ENCODE measurements around the gene TBC1D14.
A peak's percentile ranks its signal among the peaks of the same experiment; 100 is the strongest.
"Not testable (repeated sequence)": the region's sequence is repeated elsewhere in the genome, so short reads cannot be mapped to it uniquely, and the experiment has no call there.

The TBC1D14 gene

GRCh38 chr4:6956087-6956433 is 46.4 kb downstream of the TBC1D14 start:
- no peak for DNase-seq

- DNase-seq: no peak
Observed at GRCh38 chr4:6956434-6957147, 47.0 kb downstream of the TBC1D14 start.

GRCh38 chr4:6957148-6957520 is 47.5 kb downstream of the TBC1D14 start:
- no peak for DNase-seq

GRCh38 chr4:6957994-6958393 is 48.4 kb downstream of the TBC1D14 start:
- no peak for DNase-seq

- DNase-seq: no peak
Observed at GRCh38 chr4:6959261-6959660, 49.6 kb downstream of the TBC1D14 start.

GRCh38 chr4:6960154-6960553 is 50.5 kb downstream of the TBC1D14 start:
- no peak for DNase-seq

- DNase-seq: no peak
Observed at GRCh38 chr4:6960628-6961412, 51.2 kb downstream of the TBC1D14 start.

GRCh38 chr4:6961496-6962210 is 52.0 kb downstream of the TBC1D14 start:
- no peak for DNase-seq

GRCh38 chr4:6962211-6963041 is 52.8 kb downstream of the TBC1D14 start:
- DNase-seq: no peak

GRCh38 chr4:6963139-6963611 is 53.5 kb downstream of the TBC1D14 start:
- no peak for DNase-seq

- DNase-seq: no peak
Observed at GRCh38 chr4:6964858-6965257, 55.2 kb downstream of the TBC1D14 start.

GRCh38 chr4:6965329-6965728 is 55.7 kb downstream of the TBC1D14 start:
- no peak for DNase-seq

GRCh38 chr4:6967846-6968340 is 58.3 kb downstream of the TBC1D14 start:
- DNase-seq: no peak

GRCh38 chr4:6968496-6968895 is 58.9 kb downstream of the TBC1D14 start:
- DNase-seq: no peak

- no peak for DNase-seq
Observed at GRCh38 chr4:6969826-6970800, 60.5 kb downstream of the TBC1D14 start.

- DNase-seq: no peak
Observed at GRCh38 chr4:6971536-6972374, 62.1 kb downstream of the TBC1D14 start.

- DNase-seq: no peak
Observed at GRCh38 chr4:6972375-6972650, 62.7 kb downstream of the TBC1D14 start.

GRCh38 chr4:6972911-6973310 is 63.3 kb downstream of the TBC1D14 start:
- no peak for DNase-seq

- peak; percentile 31 to 67 (median 58) for DNase-seq
Observed at GRCh38 chr4:6974138-6974848, 64.7 kb downstream of the TBC1D14 start.

GRCh38 chr4:6977846-6978245 is 68.2 kb downstream of the TBC1D14 start:
- DNase-seq: not testable (repeated sequence)
